SK-N-SH (cell line): Measurements from ENCODE around the gene UBR2. TPM values are rescaled to one million over a fixed set of nuclear protein-coding genes. Genes with fewer than 3 reads are reported as not detected.

ENCODE experiments used
- CTCF ChIA-PET: fragments of 300-600, 350-600 bp; formaldehyde crosslinking; extraction: SDS; loops from one replicate; lab custom pipeline; 2021; lab: Yijun Ruan, JAX
- POLR2A ChIA-PET: fragments of 350-600 bp; sonication (Branson Sonifier 250); formaldehyde crosslinking; extraction: SDS; loops from one replicate; lab custom pipeline; 2020; ENCODE audit warnings: antibody characterized with exemption, inconsistent platforms; lab: Yijun Ruan, JAX
- DNase-seq: peaks from one replicate; pipeline ENCODE4 v3.0.0; 2012
- H2AFZ ChIP-seq: fragments of 200-600 bp; sonication (generic); 2 replicates; pipeline ENCODE4 v1.8.1; 2016; ENCODE audit warnings: antibody characterized with exemption, mild to moderate bottlenecking, low read depth
- H3F3A ChIP-seq: fragments of 200-600 bp; sonication (generic); replicated peaks from 2 replicates; pipeline ENCODE3; 2016; ENCODE audit warnings: antibody characterized with exemption, mild to moderate bottlenecking; ENCODE audit not compliant: insufficient read depth
- H3K27ac ChIP-seq, 2 experiments: fragments of 200-500 bp in 1 of 2; fragments of 200-600 bp in 1 of 2; sonication (Bioruptor generic) in 1 of 2; sonication (generic), shearing (Covaris generic) in 1 of 2; 2 replicates each; pipeline versions ENCODE4 v1.5.1 to v1.6.1; 2014 to 2016; ENCODE audit warnings: low read depth in 2 of 2, inconsistent platforms in 1 of 2, low read length in 1 of 2, mild to moderate bottlenecking in 1 of 2, mixed read lengths in 1 of 2
- H3K27me3 ChIP-seq: fragments of 200-600 bp; sonication (generic), shearing (Covaris generic); 2 replicates; pipeline ENCODE4 v1.6.1; 2016; ENCODE audit warnings: mixed run types; ENCODE audit not compliant: insufficient read depth
- H3K36me3 ChIP-seq, 2 experiments: fragments of 200-500 bp in 1 of 2; fragments of 200-600 bp in 1 of 2; sonication (Bioruptor generic) in 1 of 2; sonication (generic) in 1 of 2; replicated peaks in 1 of 2; 2 replicates each; pipeline versions ENCODE3 to v1.5.1; 2014 to 2016; ENCODE audit warnings: low read length in 1 of 2, mild to moderate bottlenecking in 1 of 2; ENCODE audit not compliant: insufficient read depth in 2 of 2, control insufficient read depth in 1 of 2
- H3K4me1 ChIP-seq, 2 experiments: fragments of 200-500 bp in 1 of 2; fragments of 200-600 bp in 1 of 2; sonication (Bioruptor generic) in 1 of 2; sonication (generic), shearing (Covaris generic) in 1 of 2; 2 replicates each; pipeline versions ENCODE4 v1.5.1 to v1.6.1; 2014 to 2016; ENCODE audit warnings: low read depth in 1 of 2, low read length in 1 of 2, mixed run types in 1 of 2; ENCODE audit not compliant: insufficient read depth in 2 of 2, control insufficient read depth in 1 of 2
- H3K4me2 ChIP-seq: fragments of 200-600 bp; sonication (generic), shearing (Covaris generic); 2 replicates; pipeline ENCODE4 v1.6.1; 2017; ENCODE audit warnings: mixed run types
- H3K4me3 ChIP-seq, 2 experiments: fragments of 200-500 bp in 1 of 2; fragments of 200-600 bp in 1 of 2; sonication (Bioruptor generic) in 1 of 2; sonication (generic), shearing (Covaris generic) in 1 of 2; 2 replicates each; pipeline versions ENCODE4 v1.5.1 to v1.8.1; 2014 to 2016; ENCODE audit warnings: low read depth in 2 of 2, inconsistent platforms in 1 of 2, low read length in 1 of 2, mild to moderate bottlenecking in 1 of 2, mixed read lengths in 1 of 2, moderate library complexity in 1 of 2
- H3K79me2 ChIP-seq: fragments of 200-600 bp; sonication (generic); 2 replicates; pipeline ENCODE4 v1.8.1; 2017; ENCODE audit warnings: mild to moderate bottlenecking; ENCODE audit not compliant: insufficient read depth
- H3K9ac ChIP-seq: fragments of 200-600 bp; sonication (generic); 2 replicates; pipeline ENCODE4 v1.6.1; 2017; ENCODE audit warnings: mixed run types
- H3K9me2 ChIP-seq: fragments of 200-600 bp; sonication (generic); 2 replicates; pipeline ENCODE4 v1.6.1; 2017; ENCODE audit warnings: mixed run types
- H3K9me3 ChIP-seq: fragments of 200-600 bp; sonication (generic); 2 replicates; pipeline ENCODE4 v1.6.1; 2017; ENCODE audit warnings: mixed run types, mild to moderate bottlenecking, moderate library complexity
- H4K20me1 ChIP-seq: fragments of 200-600 bp; sonication (generic); 2 replicates; pipeline ENCODE4 v1.6.1; 2017; ENCODE audit warnings: mild to moderate bottlenecking, mixed run types; ENCODE audit not compliant: insufficient read depth
- CHD2 ChIP-seq: fragments of 150-350 bp; IDR thresholded peaks from 2 replicates; pipeline ENCODE4 v1.6.1; 2018; ENCODE audit warnings: low read length; ENCODE audit not compliant: partially characterized antibody
- EP300 ChIP-seq, 2 experiments: IDR thresholded peaks; 2 replicates each; pipeline versions ENCODE4 v1.4.0 to v1.6.1; 2012; ENCODE audit warnings: borderline replicate concordance in 1 of 2, low read depth in 1 of 2, low read length in 1 of 2
- EZH2phosphoT487 ChIP-seq: fragments of 200-600 bp; sonication (generic); IDR thresholded peaks from 2 replicates; pipeline ENCODE4 v1.6.1; 2017; ENCODE audit warnings: low read depth, mixed run types, mild to moderate bottlenecking, antibody characterized with exemption, moderate library complexity, borderline replicate concordance
- FOXJ3 ChIP-seq: sonication (generic); formaldehyde crosslinking; IDR thresholded peaks from 2 replicates; pipeline ENCODE4 v1.5.1; 2020; ENCODE audit warnings: mild to moderate bottlenecking, missing genetic modification reagents
- FOXM1 ChIP-seq: IDR thresholded peaks from 2 replicates; pipeline ENCODE4 v1.4.0; 2012; ENCODE audit warnings: low read depth, mild to moderate bottlenecking
- JUND ChIP-seq: IDR thresholded peaks from 2 replicates; pipeline ENCODE4 v1.4.0; 2012
- MEF2A ChIP-seq: IDR thresholded peaks from 2 replicates; pipeline ENCODE4 v1.4.0; 2012; ENCODE audit warnings: low read depth, borderline replicate concordance
- MXI1 ChIP-seq: IDR thresholded peaks from 2 replicates; pipeline ENCODE4 v1.6.1; 2012; ENCODE audit warnings: mild to moderate bottlenecking, low read depth, low read length, improper control_type of control experiment
- NFIC ChIP-seq: IDR thresholded peaks from 2 replicates; pipeline ENCODE4 v1.4.0; 2012; ENCODE audit warnings: borderline replicate concordance
- RCOR1 ChIP-seq: fragments of 150-350 bp; IDR thresholded peaks from 2 replicates; pipeline ENCODE4 v1.6.1; 2017; ENCODE audit warnings: antibody characterized with exemption, low read length
- RXRA ChIP-seq: IDR thresholded peaks from 2 replicates; pipeline ENCODE4 v1.4.0; 2012; ENCODE audit warnings: low read depth, mild to moderate bottlenecking, borderline replicate concordance
- SIN3A ChIP-seq: IDR thresholded peaks from 2 replicates; pipeline ENCODE4 v1.6.1; 2012; ENCODE audit warnings: low read depth, mild to moderate bottlenecking, low read length, moderate library complexity, borderline replicate concordance
- TCF12 ChIP-seq: IDR thresholded peaks from 2 replicates; pipeline ENCODE4 v1.4.0; 2012
- YY1 ChIP-seq: IDR thresholded peaks from 2 replicates; pipeline ENCODE4 v1.4.0; 2012; ENCODE audit warnings: low read depth, mild to moderate bottlenecking
- WGBS: methylation state at CpG from one replicate; pipeline ENCODE4 v1.1.6; 2017; ENCODE audit warnings: low lambda C conversion rate; 5-methylcytosine and 5-hydroxymethylcytosine counted together
- polyA plus RNA-seq, 3 experiments: library from polyadenylated mRNA; depleted of rRNA; stranded (reverse); fragments of >200 nt; gene quantifications; 2 replicates each; pipeline ENCODE4 v1.2.3, GENCODE V29; 2012
- TF ChIP-seq, protein P1 (sequence below): fragments of 150-350 bp; IDR thresholded peaks from 2 replicates; pipeline ENCODE4 v1.6.1; 2016; ENCODE audit warnings: mild to moderate bottlenecking, low read depth, low read length
- TF ChIP-seq, protein P2 (sequence below): IDR thresholded peaks from 2 replicates; pipeline ENCODE4 v1.6.1; 2012; ENCODE audit warnings: mild to moderate bottlenecking, low read depth, low read length, moderate library complexity
- TF ChIP-seq, protein P3 (sequence below): IDR thresholded peaks from 2 replicates; pipeline ENCODE4; 2012

Gene UBR2
- polyA plus RNA-seq, 1 of the 3 experiments (the other 2 are of a cell fraction), result 5.2 TPM

DNA sequence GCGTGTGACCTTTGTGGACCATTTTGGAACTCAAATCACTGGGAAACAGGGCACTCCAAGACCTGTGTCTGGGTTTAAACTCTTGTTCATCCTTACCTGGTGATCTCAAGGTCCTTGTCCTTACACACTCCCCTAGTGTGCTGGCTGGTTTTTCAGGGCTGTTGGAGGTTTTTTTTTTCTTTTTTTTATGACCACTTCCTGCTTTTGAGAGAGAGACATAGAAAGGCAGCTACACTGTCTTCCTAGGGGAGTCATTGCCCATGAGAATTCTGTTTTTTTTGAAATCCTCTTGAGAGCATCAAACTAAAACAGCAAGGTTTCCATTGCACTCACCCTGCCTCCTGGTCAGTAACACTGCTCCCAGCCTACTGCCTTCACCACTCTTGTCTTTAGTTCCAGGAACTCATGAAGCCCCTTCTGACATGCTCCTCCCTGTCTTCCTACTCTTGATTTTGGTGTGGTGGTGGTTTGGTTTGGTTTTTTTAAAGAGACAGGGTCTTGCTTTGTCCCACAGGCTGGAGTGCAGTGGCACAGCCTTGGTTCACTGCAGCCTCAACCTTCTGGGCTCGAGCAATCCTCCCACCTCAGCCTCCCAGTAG lies 130.0 kb downstream of the UBR2 start:
- Histone ChIP-seq H3K4me3 (no peak overlapping the region), H4K20me1 (no peaks in the 10 kb centered on the region), H2AFZ (no peak overlapping the region), H3K9me2 (no peaks in the 10 kb centered on the region), H3K27ac (peak overlapping the region in 1 of 2 experiments; percentile 64; a peak in 2 of 4 replicates), H3K27me3 (no peaks in the 10 kb centered on the region), H3K36me3 (peaks cover 30 to 43% of the 10 kb centered on the region in 2 experiments)
- no peak for DNase-seq
- POLR2A ChIA-PET, result no interaction called here
- CTCF ChIA-PET, result interaction anchor here (1.3 to 1.8 kb wide), 2 partner anchors 32 kb away, joined by 4 to 7 read pairs; no protein-coding TSS in a partner anchor
- no peak for TF ChIP-seq FOXM1
- TF ChIP-seq, protein P1, sequence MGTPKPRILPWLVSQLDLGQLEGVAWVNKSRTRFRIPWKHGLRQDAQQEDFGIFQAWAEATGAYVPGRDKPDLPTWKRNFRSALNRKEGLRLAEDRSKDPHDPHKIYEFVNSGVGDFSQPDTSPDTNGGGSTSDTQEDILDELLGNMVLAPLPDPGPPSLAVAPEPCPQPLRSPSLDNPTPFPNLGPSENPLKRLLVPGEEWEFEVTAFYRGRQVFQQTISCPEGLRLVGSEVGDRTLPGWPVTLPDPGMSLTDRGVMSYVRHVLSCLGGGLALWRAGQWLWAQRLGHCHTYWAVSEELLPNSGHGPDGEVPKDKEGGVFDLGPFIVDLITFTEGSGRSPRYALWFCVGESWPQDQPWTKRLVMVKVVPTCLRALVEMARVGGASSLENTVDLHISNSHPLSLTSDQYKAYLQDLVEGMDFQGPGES, result no peak
- TF ChIP-seq EP300 (IDR thresholded peaks at IDR 0.05; ENCODE audit: borderline replicate concordance in 1 of 2, low read depth in 1 of 2, low read length in 1 of 2), result no peak
- no peak for TF ChIP-seq MXI1
- TF ChIP-seq TCF12, result no peak
- TF ChIP-seq RCOR1, result no peak
- no peak for TF ChIP-seq JUND
- no peak for TF ChIP-seq FOXJ3
- no peak for TF ChIP-seq EZH2phosphoT487
- no peak for TF ChIP-seq SIN3A
- TF ChIP-seq NFIC, result no peak
- no peak for TF ChIP-seq YY1
- no peak for TF ChIP-seq RXRA
- TF ChIP-seq, all 33 proteins: peak for 0
- WGBS, result 92% methylated on average over 2 of the region's 2 CpGs
- Histone ChIP-seq H3K4me1 (peaks cover 4 to 8% of the 10 kb centered on the region in 2 experiments), H3K9ac (no peak overlapping the region), H3K79me2 (no peaks in the 10 kb centered on the region), H3F3A (peaks cover 28% of the 10 kb centered on the region), H3K4me2 (no peak overlapping the region), H3K9me3 (no peaks in the 10 kb centered on the region)

DNA sequence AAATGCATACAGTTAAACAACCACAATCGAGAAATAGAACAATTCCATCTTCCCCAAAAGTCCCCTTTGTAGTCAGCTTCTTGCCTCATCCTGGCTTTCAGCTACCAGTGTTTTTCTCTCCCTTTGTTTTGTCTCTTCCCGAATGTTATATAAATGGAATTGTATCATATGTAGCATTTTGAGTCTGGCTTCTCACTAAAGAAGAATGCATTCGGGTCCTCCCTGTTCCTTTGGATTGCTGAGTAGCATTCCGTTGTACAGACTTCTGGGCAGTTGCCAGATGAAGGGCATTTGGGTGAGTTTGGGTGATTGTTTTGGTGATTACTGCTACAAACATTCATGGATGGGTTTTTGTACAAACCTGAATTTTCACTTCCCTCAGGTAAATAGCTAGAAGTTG lies 130.8 kb downstream of the UBR2 start:
- H3K9ac ChIP-seq, result no peak overlapping the region
- peaks cover 26 to 35% of the 10 kb centered on the region in 2 experiments for H3K36me3 ChIP-seq
- no peaks in the 10 kb centered on the region for H3K79me2 ChIP-seq
- H3K4me2 ChIP-seq, result no peak overlapping the region
- no peak for DNase-seq
- no peak overlapping the region for H3K4me3 ChIP-seq
- H3F3A ChIP-seq, result peaks cover 28% of the 10 kb centered on the region
- no peaks in the 10 kb centered on the region for H3K27me3 ChIP-seq
- H3K9me2 ChIP-seq, result no peaks in the 10 kb centered on the region
- H4K20me1 ChIP-seq, result no peaks in the 10 kb centered on the region
- WGBS, result 52% methylated on average over 4 of the region's 4 CpGs
- peaks cover 4 to 8% of the 10 kb centered on the region in 2 experiments for H3K4me1 ChIP-seq
- H2AFZ ChIP-seq, result no peak overlapping the region
- ChIA-PET CTCF (interaction anchor here (0.6 to 1.8 kb wide), 3 partner anchors 30 to 36 kb away, joined by 3 to 7 read pairs (median 3); no protein-coding TSS in a partner anchor), POLR2A (no interaction called here)
- no peaks in the 10 kb centered on the region for H3K9me3 ChIP-seq
- peak overlapping the region; percentile 32 to 64 for H3K27ac ChIP-seq
- TF ChIP-seq MEF2A, result no peak
- TF ChIP-seq CHD2, result no peak
- TF ChIP-seq MXI1, result no peak
- TF ChIP-seq YY1, result no peak
- peak; percentile 24; the same call in 1 of the 2 replicates for TF ChIP-seq JUND
- TF ChIP-seq RCOR1, result no peak
- TF ChIP-seq, protein P2, sequence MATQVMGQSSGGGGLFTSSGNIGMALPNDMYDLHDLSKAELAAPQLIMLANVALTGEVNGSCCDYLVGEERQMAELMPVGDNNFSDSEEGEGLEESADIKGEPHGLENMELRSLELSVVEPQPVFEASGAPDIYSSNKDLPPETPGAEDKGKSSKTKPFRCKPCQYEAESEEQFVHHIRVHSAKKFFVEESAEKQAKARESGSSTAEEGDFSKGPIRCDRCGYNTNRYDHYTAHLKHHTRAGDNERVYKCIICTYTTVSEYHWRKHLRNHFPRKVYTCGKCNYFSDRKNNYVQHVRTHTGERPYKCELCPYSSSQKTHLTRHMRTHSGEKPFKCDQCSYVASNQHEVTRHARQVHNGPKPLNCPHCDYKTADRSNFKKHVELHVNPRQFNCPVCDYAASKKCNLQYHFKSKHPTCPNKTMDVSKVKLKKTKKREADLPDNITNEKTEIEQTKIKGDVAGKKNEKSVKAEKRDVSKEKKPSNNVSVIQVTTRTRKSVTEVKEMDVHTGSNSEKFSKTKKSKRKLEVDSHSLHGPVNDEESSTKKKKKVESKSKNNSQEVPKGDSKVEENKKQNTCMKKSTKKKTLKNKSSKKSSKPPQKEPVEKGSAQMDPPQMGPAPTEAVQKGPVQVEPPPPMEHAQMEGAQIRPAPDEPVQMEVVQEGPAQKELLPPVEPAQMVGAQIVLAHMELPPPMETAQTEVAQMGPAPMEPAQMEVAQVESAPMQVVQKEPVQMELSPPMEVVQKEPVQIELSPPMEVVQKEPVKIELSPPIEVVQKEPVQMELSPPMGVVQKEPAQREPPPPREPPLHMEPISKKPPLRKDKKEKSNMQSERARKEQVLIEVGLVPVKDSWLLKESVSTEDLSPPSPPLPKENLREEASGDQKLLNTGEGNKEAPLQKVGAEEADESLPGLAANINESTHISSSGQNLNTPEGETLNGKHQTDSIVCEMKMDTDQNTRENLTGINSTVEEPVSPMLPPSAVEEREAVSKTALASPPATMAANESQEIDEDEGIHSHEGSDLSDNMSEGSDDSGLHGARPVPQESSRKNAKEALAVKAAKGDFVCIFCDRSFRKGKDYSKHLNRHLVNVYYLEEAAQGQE, result no peak
- TF ChIP-seq, protein P3, sequence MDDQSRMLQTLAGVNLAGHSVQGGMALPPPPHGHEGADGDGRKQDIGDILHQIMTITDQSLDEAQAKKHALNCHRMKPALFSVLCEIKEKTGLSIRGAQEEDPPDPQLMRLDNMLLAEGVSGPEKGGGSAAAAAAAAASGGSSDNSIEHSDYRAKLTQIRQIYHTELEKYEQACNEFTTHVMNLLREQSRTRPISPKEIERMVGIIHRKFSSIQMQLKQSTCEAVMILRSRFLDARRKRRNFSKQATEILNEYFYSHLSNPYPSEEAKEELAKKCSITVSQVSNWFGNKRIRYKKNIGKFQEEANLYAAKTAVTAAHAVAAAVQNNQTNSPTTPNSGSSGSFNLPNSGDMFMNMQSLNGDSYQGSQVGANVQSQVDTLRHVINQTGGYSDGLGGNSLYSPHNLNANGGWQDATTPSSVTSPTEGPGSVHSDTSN, result 0 out of 2 replicates have a peak, but pooled peaks have one; percentile 16
- TF ChIP-seq EP300 (IDR thresholded peaks at IDR 0.05; ENCODE audit: borderline replicate concordance in 1 of 2, low read depth in 1 of 2, low read length in 1 of 2), result no peak
- TF ChIP-seq, protein P1, result no peak
- TF ChIP-seq RXRA, result no peak
